HepG2 (cell line): Measurements from ENCODE around the gene DACH2. TPM values are rescaled to one million over a fixed set of nuclear protein-coding genes. Genes with fewer than 3 reads are reported as not detected.

Experiments used
- ATAC-seq: fragments of 200-7000 bp; cut with Tn5 transposase; 3 replicates; pipeline ENCODE4 v1.9.1; 2020; ENCODE audit warnings: mild to moderate bottlenecking, moderate library complexity
- BruUV-seq: library from RNA; stranded (reverse); fragments of 400-500 nt; replicated peaks from 2 replicates; lab custom pipeline; 2021; lab: Mats Ljungman, UMichigan
- CTCF ChIA-PET: fragments of 300-600 bp; formaldehyde crosslinking; extraction: SDS; loops from one replicate; lab custom pipeline; 2021; ENCODE audit warnings: low total read pairs, inconsistent platforms, low intra/inter-chr PET ratio; lab: Yijun Ruan, JAX
- POLR2A ChIA-PET: fragments of 350-600 bp; sonication (Branson Sonifier 250); formaldehyde crosslinking; loops from one replicate; lab custom pipeline; 2020; ENCODE audit warnings: antibody characterized with exemption, inconsistent platforms; lab: Yijun Ruan, JAX
- DNase-seq: peaks from one replicate; pipeline ENCODE4 v3.0.0-alpha.2; 2015; ENCODE audit warnings: low spot score
- FAIRE-seq: peaks from 3 replicates; lab custom pipeline; 2011; peaks lifted over from hg19 to GRCh38; lab: Jason Lieb, UNC
- H2AFZ ChIP-seq: one replicate; pipeline ENCODE4 v1.6.1; 2011; ENCODE audit warnings: low read length, inconsistent platforms
- H3K27ac ChIP-seq: fragments of 300-600 bp; 3 replicates; pipeline ENCODE4 v1.8.0; 2011; ENCODE audit warnings: mixed run types, mild to moderate bottlenecking, mixed read lengths, low read length, inconsistent platforms; ENCODE audit not compliant: insufficient read depth; ENCODE audit errors: extremely low read length
- H3K27me3 ChIP-seq, 2 experiments: fragments of 200-600 bp in 1 of 2; 2 replicates in 1 of 2; 3 replicates in 1 of 2; pipeline versions ENCODE4 v1.6.0 to v1.8.0; 2011; ENCODE audit warnings: low read length in 2 of 2, mild to moderate bottlenecking in 2 of 2, moderate library complexity in 2 of 2, inconsistent platforms in 1 of 2; ENCODE audit not compliant: insufficient read depth in 2 of 2, control insufficient read depth in 1 of 2
- H3K36me3 ChIP-seq, 2 experiments: fragments of 200-600 bp in 1 of 2; replicated peaks in 1 of 2; 2 replicates in 1 of 2; 3 replicates in 1 of 2; pipeline versions ENCODE4 v1.5.1 to v1.8.0; 2011; ENCODE audit warnings: low read length in 2 of 2, inconsistent platforms in 1 of 2; ENCODE audit not compliant: insufficient read depth in 2 of 2, control insufficient read depth in 1 of 2
- H3K4me1 ChIP-seq: 2 replicates; pipeline ENCODE4 v1.5.1; 2012; ENCODE audit warnings: low read length, inconsistent platforms; ENCODE audit not compliant: insufficient read depth
- H3K4me2 ChIP-seq: 2 replicates; pipeline ENCODE4 v1.6.0; 2011; ENCODE audit warnings: low read depth, low read length, inconsistent platforms
- H3K4me3 ChIP-seq, 3 experiments: fragments of 200-600 bp in 1 of 3; sonication (generic), shearing (Covaris generic) in 1 of 3; replicated peaks in 1 of 3; 2 replicates each; pipeline ENCODE4 v1.5.1; 2011 to 2016; ENCODE audit warnings: low read length in 3 of 3, inconsistent platforms in 2 of 3, low read depth in 2 of 3, mild to moderate bottlenecking in 2 of 3, control low read depth in 1 of 3, mixed read lengths in 1 of 3; ENCODE audit not compliant: insufficient read depth in 1 of 3
- H3K79me2 ChIP-seq: one replicate; pipeline ENCODE4 v1.6.1; 2011; ENCODE audit warnings: low read length, inconsistent platforms; ENCODE audit not compliant: insufficient read depth
- H3K9ac ChIP-seq: 2 replicates; pipeline ENCODE4 v1.6.0; 2011; ENCODE audit warnings: mild to moderate bottlenecking, low read depth, low read length, inconsistent platforms; ENCODE audit not compliant: insufficient read depth
- H3K9me3 ChIP-seq: 2 replicates; pipeline ENCODE4 v1.5.1; 2012; ENCODE audit warnings: mild to moderate bottlenecking, low read length
- H4K20me1 ChIP-seq: 2 replicates; pipeline ENCODE4 v1.6.0; 2011; ENCODE audit warnings: inconsistent platforms, mild to moderate bottlenecking, low read length, moderate library complexity; ENCODE audit not compliant: insufficient read depth
- BCL6 ChIP-seq: IDR thresholded peaks from 2 replicates; pipeline ENCODE4 v1.6.1; 2016; ENCODE audit warnings: missing genetic modification reagents, missing compliant biosample characterization
- CHD2 ChIP-seq: IDR thresholded peaks from 2 replicates; pipeline ENCODE4 v1.6.1; 2011; ENCODE audit warnings: low read depth, low read length, improper control_type of control experiment
- POGZ ChIP-seq: sonication (generic); formaldehyde crosslinking; IDR thresholded peaks from 2 replicates; pipeline ENCODE4 v1.4.0; 2020; ENCODE audit warnings: mild to moderate bottlenecking, missing genetic modification reagents
- POLR2AphosphoS2 ChIP-seq: IDR thresholded peaks from 2 replicates; pipeline ENCODE4 v1.6.1; 2011; ENCODE audit warnings: low read depth, low read length, improper control_type of control experiment
- RARA ChIP-seq: IDR thresholded peaks from 2 replicates; pipeline ENCODE4 v1.6.1; 2016; ENCODE audit warnings: missing genetic modification reagents, missing compliant biosample characterization
- SUZ12 ChIP-seq: fragments of 150-350 bp; IDR thresholded peaks from 2 replicates; pipeline ENCODE4 v1.6.1; 2014; ENCODE audit warnings: low read depth, low read length
- ZBTB33 ChIP-seq: sonication (generic); formaldehyde crosslinking; IDR thresholded peaks from 2 replicates; pipeline ENCODE4 v1.4.0; 2020; ENCODE audit warnings: missing genetic modification reagents
- ZNF224 ChIP-seq: sonication (generic); formaldehyde crosslinking; IDR thresholded peaks from 2 replicates; pipeline ENCODE4 v1.5.0; 2020; ENCODE audit warnings: mild to moderate bottlenecking, missing genetic modification reagents
- ZNF510 ChIP-seq: sonication (generic); formaldehyde crosslinking; IDR thresholded peaks from 2 replicates; pipeline ENCODE4 v1.4.0; 2020; ENCODE audit warnings: low read depth, mild to moderate bottlenecking, missing genetic modification reagents
- ZSCAN9 ChIP-seq: IDR thresholded peaks from 2 replicates; pipeline ENCODE4 v1.6.1; 2016; ENCODE audit warnings: borderline replicate concordance
- WGBS: methylation state at CpG from one replicate; pipeline ENCODE4 v1.1.6; 2017; ENCODE audit warnings: low lambda C conversion rate; 5-methylcytosine and 5-hydroxymethylcytosine counted together
- in situ Hi-C: cut with HindIII; loops from 2 replicates; pipeline ENCODE4 v1.10.0; 2017; ENCODE audit warnings: low pct_unique_long_range_greater_than_20kb; ENCODE audit not compliant: extremely low pct_ligation_motif_present
- intact Hi-C: fragments of 100-400 bp; cut with micrococcal nuclease; formaldehyde crosslinking; loops from one replicate; pipeline ENCODE4 v1.10.0; 2022; ENCODE audit not compliant: unreplicated experiment
- polyA plus RNA-seq, 8 experiments: library from polyadenylated mRNA; depleted of rRNA in 3 of 8; stranded (reverse) in 7 of 8; unstranded in 1 of 8; fragments of >200 nt; fragmentation: Illumina TruSeq in 4 of 8; extraction: Trizol in 4 of 8; gene quantifications; 2 replicates each; pipeline versions ENCODE4 v1.2.1 to v1.2.3, GENCODE V29; 2011 to 2016; ENCODE audit warnings: low read depth in 4 of 8, missing spikeins in 1 of 8, mixed read lengths in 1 of 8; ENCODE audit not compliant: insufficient read depth in 1 of 8
- total RNA-seq, 5 experiments: library from RNA; depleted of rRNA; stranded (reverse); fragments of >200 nt; fragmentation: Illumina TruSeq; extraction: Trizol; gene quantifications; 2 replicates each; pipeline ENCODE4 v1.2.3, GENCODE V29; 2016; ENCODE audit warnings: low read depth in 1 of 5

DACH2 gene
- total and polyA plus RNA-seq, 2 of the 13 experiments (the other 11 are each of a cell fraction or from before 2014, with no cell fraction given), result not detected

- POLR2A ChIA-PET, result no interaction called here
- Histone ChIP-seq H3K4me2 (no peak overlapping the region), H3K79me2 (no peaks in the 10 kb centered on the region), H2AFZ (no peak overlapping the region), H4K20me1 (no peaks in the 10 kb centered on the region), H3K4me3 (no peak overlapping the region), H3K4me1 (no peaks in the 10 kb centered on the region), H3K36me3 (no peaks in the 10 kb centered on the region), H3K27ac (no peak overlapping the region), H3K27me3 (no peaks in the 10 kb centered on the region), H3K9ac (no peak overlapping the region), H3K9me3 (no peaks in the 10 kb centered on the region)
- FAIRE-seq (no peak), DNase-seq (no peak), ATAC-seq (no peak)
- CTCF ChIA-PET, result no interaction called here
- no TSS peak for BruUV-seq
- TF ChIP-seq SUZ12 (no peak), ZBTB33 (CRISPR knock-in tag) (no peak), POLR2AphosphoS2 (no peak), POGZ (no peak), ZNF510 (CRISPR knock-in tag) (no peak), RARA (CRISPR knock-in tag) (no peak)
- intact Hi-C loops, result no loop called here
- no CpG with 5 or more reads among the region's 2 CpGs for WGBS
- in situ Hi-C loops, result no loop called here
Measured at GRCh38 chrX:86102341-86102740, 45.9 kb upstream of the DACH2 start.

GRCh38 chrX:86103061-86103460 is 45.2 kb upstream of the DACH2 start:
- BruUV-seq, result no TSS peak
- CTCF ChIA-PET, result no interaction called here
- POLR2A ChIA-PET, result no interaction called here

More at GRCh38 chrX:86103061-86103460, 45.2 kb upstream of the DACH2 start:
- 0% methylated on average over 1 of the region's 1 CpG for WGBS
- Histone ChIP-seq H3K4me2 (no peak overlapping the region), H3K9me3 (no peaks in the 10 kb centered on the region), H3K9ac (no peak overlapping the region), H4K20me1 (no peaks in the 10 kb centered on the region), H3K4me1 (no peaks in the 10 kb centered on the region), H3K79me2 (no peaks in the 10 kb centered on the region), H3K27ac (no peak overlapping the region), H2AFZ (no peak overlapping the region), H3K27me3 (no peaks in the 10 kb centered on the region), H3K36me3 (no peaks in the 10 kb centered on the region), H3K4me3 (no peak overlapping the region)
- FAIRE-seq, result no peak
- TF ChIP-seq BCL6 (CRISPR knock-in tag), result no peak
- no peak for TF ChIP-seq CHD2
- TF ChIP-seq ZSCAN9 (CRISPR knock-in tag), result no peak
- no peak for TF ChIP-seq SUZ12
- no peak for TF ChIP-seq ZNF224 (CRISPR knock-in tag)
- no peak for DNase-seq
- intact Hi-C loops (no loop called here), in situ Hi-C loops (no loop called here)
- ATAC-seq, result no peak
